GM18502 (cell line): Measurements from ENCODE around the gene SHOX.
"Not testable (repeated sequence)": the region's sequence is repeated elsewhere in the genome, so short reads cannot be mapped to it uniquely, and the experiment has no call there.

ENCODE experiments used
- ATAC-seq: cut with Tn5 transposase; IDR thresholded peaks from one replicate; pipeline ENCODE4 v1.9.1; 2021; ENCODE audit warnings: mild to moderate bottlenecking; ENCODE audit not compliant: unreplicated experiment, poor library complexity

The SHOX gene

DNA sequence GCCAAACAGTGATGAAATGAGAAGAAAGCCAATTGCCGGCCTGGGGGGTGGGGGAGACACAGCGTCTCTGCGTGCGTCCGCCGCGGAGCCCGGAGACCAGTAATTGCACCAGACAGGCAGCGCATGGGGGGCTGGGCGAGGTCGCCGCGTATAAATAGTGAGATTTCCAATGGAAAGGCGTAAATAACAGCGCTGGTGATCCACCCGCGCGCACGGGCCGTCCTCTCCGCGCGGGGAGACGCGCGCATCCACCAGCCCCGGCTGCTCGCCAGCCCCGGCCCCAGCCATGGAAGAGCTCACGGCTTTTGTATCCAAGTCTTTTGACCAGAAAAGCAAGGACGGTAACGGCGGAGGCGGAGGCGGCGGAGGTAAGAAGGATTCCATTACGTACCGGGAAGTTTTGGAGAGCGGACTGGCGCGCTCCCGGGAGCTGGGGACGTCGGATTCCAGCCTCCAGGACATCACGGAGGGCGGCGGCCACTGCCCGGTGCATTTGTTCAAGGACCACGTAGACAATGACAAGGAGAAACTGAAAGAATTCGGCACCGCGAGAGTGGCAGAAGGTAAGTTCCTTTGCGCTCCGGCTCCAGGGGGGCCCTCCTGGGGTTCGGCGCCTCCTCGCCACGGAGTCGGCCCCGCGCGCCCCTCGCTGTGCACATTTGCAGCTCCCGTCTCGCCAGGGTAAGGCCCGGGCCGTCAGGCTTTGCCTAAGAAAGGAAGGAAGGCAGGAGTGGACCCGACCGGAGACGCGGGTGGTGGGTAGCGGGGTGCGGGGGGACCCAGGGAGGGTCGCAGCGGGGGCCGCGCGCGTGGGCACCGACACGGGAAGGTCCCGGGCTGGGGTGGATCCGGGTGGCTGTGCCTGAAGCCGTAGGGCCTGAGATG, at the start of gene SHOX:
SHOX (plus strand) TSS at position 180 of the 885 bp plus-strand sequence; CDS start at position 287, 107 bp downstream.
- no peak for ATAC-seq

GRCh38 chrX:581066-581465, 49.5 kb upstream of the SHOX start:
- ATAC-seq, result no peak

- ATAC-seq, result no peak
These were observed 48.8 kb upstream of the SHOX start for GRCh38 chrX:581720-582298.

DNA sequence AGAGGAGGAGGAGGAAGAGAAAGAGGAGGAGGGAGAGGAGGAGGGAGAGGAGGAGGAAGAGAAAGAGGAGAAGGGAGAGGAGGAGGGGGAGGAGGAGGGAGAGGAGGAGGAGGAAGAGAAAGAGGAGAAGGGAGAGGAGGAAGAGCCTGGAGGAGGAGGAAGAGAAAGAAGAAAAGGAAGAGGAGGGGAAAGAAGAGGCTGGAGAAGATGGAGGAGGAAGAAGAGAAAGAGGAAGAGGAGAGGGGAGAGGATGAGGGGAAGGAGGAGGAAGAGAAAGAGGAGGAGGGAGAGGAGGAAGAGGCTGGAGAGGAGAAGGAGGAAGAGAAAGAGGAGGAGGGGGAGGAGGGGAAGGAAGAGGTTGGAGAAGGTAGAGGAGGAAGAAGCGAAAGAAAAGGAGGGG, 46.0 kb upstream of the SHOX start:
- ATAC-seq, result no peak

DNA sequence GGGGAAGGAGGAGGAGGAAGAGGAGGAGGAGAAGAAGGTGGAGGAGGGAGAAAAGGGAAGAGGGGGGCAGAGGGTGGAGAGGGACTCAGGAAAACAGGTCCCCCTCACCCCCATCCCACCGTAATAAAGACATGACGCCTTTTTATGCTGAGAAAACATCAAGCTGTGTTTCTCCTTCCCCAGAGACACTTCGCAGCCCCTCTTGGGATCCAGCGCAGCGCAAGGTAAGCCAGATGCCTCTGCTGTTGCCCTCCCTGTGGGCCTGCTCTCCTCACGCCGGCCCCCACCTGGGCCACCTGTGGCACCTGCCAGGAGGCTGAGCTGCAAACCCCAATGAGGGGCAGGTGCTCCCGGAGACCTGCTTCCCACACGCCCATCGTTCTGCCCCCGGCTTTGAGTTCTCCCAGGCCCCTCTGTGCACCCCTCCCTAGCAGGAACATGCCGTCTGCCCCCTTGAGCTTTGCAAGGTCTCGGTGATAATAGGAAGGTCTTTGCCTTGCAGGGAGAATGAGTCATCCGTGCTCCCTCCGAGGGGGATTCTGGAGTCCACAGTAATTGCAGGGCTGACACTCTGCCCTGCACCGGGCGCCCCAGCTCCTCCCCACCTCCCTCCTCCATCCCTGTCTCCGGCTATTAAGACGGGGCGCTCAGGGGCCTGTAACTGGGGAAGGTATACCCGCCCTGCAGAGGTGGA, 45.3 kb upstream of the SHOX start:
- no peak for ATAC-seq

GRCh38 chrX:586351-586750, 44.2 kb upstream of the SHOX start:
- no peak for ATAC-seq

GRCh38 chrX:589261-589660, 41.3 kb upstream of the SHOX start:
- ATAC-seq, result not testable (repeated sequence)

GRCh38 chrX:590693-591404, 39.7 kb upstream of the SHOX start:
- ATAC-seq, result no peak

GRCh38 chrX:599837-600715, 30.5 kb upstream of the SHOX start:
- no peak for ATAC-seq

GRCh38 chrX:603029-603428, 27.6 kb upstream of the SHOX start:
- not testable (repeated sequence) for ATAC-seq

GRCh38 chrX:604616-605015, 26.0 kb upstream of the SHOX start:
- not testable (repeated sequence) for ATAC-seq

GRCh38 chrX:608088-608487, 22.5 kb upstream of the SHOX start:
- not testable (repeated sequence) for ATAC-seq

DNA sequence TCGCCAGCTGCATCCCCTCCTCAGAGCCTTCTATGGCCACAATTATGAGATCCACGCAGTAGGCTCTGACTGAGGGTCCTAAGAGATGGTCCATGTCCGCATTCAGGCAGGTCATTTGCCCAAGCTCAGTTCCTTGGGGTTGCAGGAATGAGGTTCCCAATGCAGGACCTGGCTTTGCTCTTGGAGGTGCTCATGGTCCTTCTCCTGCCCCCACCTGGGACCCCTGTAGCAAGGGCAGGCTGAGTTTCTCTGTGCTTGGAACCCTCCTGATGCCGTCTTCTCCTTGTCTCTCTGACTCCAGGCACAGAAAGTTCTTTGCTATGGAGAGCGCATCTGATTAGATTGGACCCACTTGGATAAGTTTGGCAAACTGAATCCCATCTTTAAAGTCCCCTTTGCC, 16.5 kb upstream of the SHOX start:
- ATAC-seq, result no peak

DNA sequence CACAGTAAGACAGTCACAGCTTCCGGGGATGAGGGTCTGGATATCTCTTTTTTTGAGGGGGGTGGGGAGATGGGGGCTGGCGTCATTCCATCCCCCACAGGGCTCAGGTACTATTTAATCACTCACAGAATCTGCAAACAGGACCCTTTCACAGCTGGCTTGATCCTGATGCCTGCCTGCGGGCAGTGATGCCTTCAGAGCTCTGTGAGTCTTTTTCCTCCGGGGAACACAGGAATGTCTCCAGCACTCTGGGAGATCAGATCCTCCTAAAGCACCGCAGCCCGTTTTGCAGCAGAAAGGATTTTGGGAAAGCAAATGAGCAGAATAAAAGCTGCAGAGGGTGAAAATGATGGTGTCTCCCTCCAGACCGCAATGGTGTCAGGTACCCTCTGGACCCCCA, 13.2 kb upstream of the SHOX start:
- ATAC-seq, result no peak

GRCh38 chrX:617891-618290, 12.7 kb upstream of the SHOX start:
- no peak for ATAC-seq

DNA sequence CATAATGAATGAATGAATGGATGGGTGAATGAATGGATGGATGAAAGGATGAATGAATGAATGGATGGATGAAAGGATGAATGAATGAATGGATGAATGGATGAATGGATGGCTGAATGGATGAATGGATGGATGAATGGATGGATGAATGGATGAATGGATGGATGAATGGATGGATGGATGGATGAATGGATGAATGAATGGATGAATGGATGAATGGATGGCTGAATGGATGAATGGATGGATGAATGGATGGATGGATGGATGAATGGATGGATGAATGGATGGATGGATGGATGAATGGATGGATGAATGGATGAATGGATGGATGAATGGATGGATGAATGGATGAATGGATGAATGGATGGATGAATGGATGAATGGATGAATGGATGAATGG, 12.3 kb upstream of the SHOX start:
- not testable (repeated sequence) for ATAC-seq

DNA sequence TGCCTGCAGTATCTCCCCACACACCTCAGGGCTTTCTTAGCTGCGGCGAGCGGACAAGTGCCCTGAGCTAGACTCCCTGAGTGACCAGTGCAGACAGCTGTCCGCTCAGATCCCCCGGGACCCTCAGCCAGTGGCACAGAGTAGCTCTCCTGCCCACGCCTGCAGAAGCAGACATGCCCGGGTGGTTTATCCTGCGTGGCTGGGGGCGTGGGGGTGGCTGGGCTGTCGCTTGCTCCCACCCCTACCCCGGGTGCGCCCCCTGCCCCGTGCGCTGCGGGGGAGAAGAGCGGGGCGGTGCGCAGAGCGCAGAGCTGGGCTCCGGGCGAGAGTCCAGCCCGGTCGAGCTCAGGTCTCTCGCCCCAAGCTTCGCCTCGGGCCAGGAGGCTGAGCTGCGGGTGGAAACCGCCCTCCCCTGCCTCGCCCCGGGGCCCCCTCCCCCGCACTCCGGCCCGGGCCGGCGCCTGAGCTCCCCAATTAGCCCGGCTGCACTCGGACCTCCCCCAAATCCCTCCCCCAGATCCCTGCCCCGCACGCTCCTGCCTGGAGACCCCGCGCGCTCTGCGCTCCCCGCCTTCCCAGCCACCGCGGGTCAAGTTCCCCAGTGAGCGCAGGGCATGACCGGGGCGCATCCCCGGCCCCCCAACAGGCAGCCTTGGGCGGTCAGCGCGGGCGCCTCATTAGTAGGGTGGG, 11.7 kb upstream of the SHOX start:
- no peak for ATAC-seq

DNA sequence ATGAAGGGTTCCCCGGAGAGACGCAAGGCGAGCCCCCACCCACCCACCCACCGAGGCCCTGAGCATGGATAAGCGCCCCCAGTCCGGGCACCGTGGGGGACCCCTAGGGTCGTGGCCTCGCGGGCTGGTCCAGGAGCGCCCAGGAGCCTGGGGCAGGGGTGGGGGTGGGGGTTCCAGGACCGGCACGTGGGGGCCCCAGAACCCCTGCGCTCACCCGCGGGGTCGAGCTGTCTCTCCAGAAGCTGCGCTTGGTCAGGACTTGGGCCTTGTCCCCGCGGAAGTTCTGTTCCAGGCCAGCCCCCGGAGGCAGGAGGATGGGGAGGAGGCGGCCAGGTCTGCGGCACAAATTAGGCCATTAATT, 11.2 kb upstream of the SHOX start:
- ATAC-seq, result no peak

GRCh38 chrX:619812-620531, 10.6 kb upstream of the SHOX start:
- no peak for ATAC-seq
